ENCODE data around the gene ATP9B.

ATP9B gene

GRCh38 chr18:79290876-79291275, 221.7 kb downstream of the ATP9B start:
- H3K4me3 ChIP-seq (ENCODE audit: low read length), result no peak overlapping the region
- no peak for DNase-seq (ENCODE audit: low read depth)
- no peak for TF ChIP-seq CTCF (IDR thresholded peaks at IDR 0.05; ENCODE audit: insufficient read depth, low read depth, low read length, missing control alignments)

GRCh38 chr18:79294235-79294634, 225.0 kb downstream of the ATP9B start:
- DNase-seq (ENCODE audit: low read depth), result no peak
- TF ChIP-seq CTCF (IDR thresholded peaks at IDR 0.05; ENCODE audit: insufficient read depth, low read depth, low read length, missing control alignments), result no peak
- no peak overlapping the region for H3K4me3 ChIP-seq (ENCODE audit: low read length)

GRCh38 chr18:79299272-79299671, 230.1 kb downstream of the ATP9B start:
- no peak for DNase-seq (ENCODE audit: low read depth)
- H3K4me3 ChIP-seq (ENCODE audit: low read length), result no peak overlapping the region
- no peak for TF ChIP-seq CTCF (IDR thresholded peaks at IDR 0.05; ENCODE audit: insufficient read depth, low read depth, low read length, missing control alignments)

GRCh38 chr18:79299711-79300110, 230.5 kb downstream of the ATP9B start:
- no peak for DNase-seq (ENCODE audit: low read depth)
- TF ChIP-seq CTCF (IDR thresholded peaks at IDR 0.05; ENCODE audit: insufficient read depth, low read depth, low read length, missing control alignments), result no peak
- no peak overlapping the region for H3K4me3 ChIP-seq (ENCODE audit: low read length)

- no peak overlapping the region for H3K4me3 ChIP-seq (ENCODE audit: low read length)
- TF ChIP-seq CTCF (IDR thresholded peaks at IDR 0.05; ENCODE audit: insufficient read depth, low read depth, low read length, missing control alignments), result no peak
- DNase-seq (ENCODE audit: low read depth), result no peak
Observed at GRCh38 chr18:79300413-79300812, 231.2 kb downstream of the ATP9B start.

- H3K4me3 ChIP-seq (ENCODE audit: low read length), result no peak overlapping the region
- no peak for DNase-seq (ENCODE audit: low read depth)
- TF ChIP-seq CTCF (IDR thresholded peaks at IDR 0.05; ENCODE audit: insufficient read depth, low read depth, low read length, missing control alignments), result no peak
Observed at GRCh38 chr18:79302120-79302519, 232.9 kb downstream of the ATP9B start.

GRCh38 chr18:79305911-79306310, 236.7 kb downstream of the ATP9B start:
- no peak for TF ChIP-seq CTCF (IDR thresholded peaks at IDR 0.05; ENCODE audit: insufficient read depth, low read depth, low read length, missing control alignments)
- DNase-seq (ENCODE audit: low read depth), result no peak
- H3K4me3 ChIP-seq (ENCODE audit: low read length), result no peak overlapping the region

Measured in epithelial cell of esophagus (primary cell).